ENCODE measurements around the gene DENND1A. TPM values are rescaled to one million over a fixed set of nuclear protein-coding genes. Genes with fewer than 3 reads are reported as not detected.

The DENND1A gene
- total RNA-seq, 1 donor from 2014 or later = 48.1 TPM

GRCh38 chr9:123757547-123757946, 172.4 kb downstream of the DENND1A start:
- H3K27ac Mint-ChIP-seq = no peak overlapping the region
- no peak overlapping the region for H3K27ac ChIP-seq
- no peak overlapping the region for H2AFZ ChIP-seq (replicated peaks)
- no peaks in the 10 kb centered on the region for H3K36me3 ChIP-seq
- no peak overlapping the region for H3K9ac ChIP-seq
- H3K4me2 ChIP-seq = no peak overlapping the region
- H3K9me3 Mint-ChIP-seq = no peaks in the 10 kb centered on the region
- H3K9me3 ChIP-seq (ENCODE audit: low read depth) = no peaks in the 10 kb centered on the region
- peaks cover 21% of the 10 kb centered on the region for H3F3A ChIP-seq (ENCODE audit: low read depth)
- H3K36me3 Mint-ChIP-seq = peaks cover 3% of the 10 kb centered on the region
- no peaks in the 10 kb centered on the region for H3K27me3 Mint-ChIP-seq (ENCODE audit: insufficient read depth, low read depth)
- peaks cover 30% of the 10 kb centered on the region for H3K4me1 Mint-ChIP-seq
- no peak for DNase-seq (ENCODE audit: low spot score)
- H3K4me1 ChIP-seq = peaks cover 35% of the 10 kb centered on the region
- no peaks in the 10 kb centered on the region for H3K27me3 ChIP-seq
- no peak for TF ChIP-seq EZH2phosphoT487 (IDR thresholded peaks at IDR 0.05)
- TF ChIP-seq EZH2 (IDR thresholded peaks at IDR 0.05) = no peak
- TF ChIP-seq, protein P1, sequence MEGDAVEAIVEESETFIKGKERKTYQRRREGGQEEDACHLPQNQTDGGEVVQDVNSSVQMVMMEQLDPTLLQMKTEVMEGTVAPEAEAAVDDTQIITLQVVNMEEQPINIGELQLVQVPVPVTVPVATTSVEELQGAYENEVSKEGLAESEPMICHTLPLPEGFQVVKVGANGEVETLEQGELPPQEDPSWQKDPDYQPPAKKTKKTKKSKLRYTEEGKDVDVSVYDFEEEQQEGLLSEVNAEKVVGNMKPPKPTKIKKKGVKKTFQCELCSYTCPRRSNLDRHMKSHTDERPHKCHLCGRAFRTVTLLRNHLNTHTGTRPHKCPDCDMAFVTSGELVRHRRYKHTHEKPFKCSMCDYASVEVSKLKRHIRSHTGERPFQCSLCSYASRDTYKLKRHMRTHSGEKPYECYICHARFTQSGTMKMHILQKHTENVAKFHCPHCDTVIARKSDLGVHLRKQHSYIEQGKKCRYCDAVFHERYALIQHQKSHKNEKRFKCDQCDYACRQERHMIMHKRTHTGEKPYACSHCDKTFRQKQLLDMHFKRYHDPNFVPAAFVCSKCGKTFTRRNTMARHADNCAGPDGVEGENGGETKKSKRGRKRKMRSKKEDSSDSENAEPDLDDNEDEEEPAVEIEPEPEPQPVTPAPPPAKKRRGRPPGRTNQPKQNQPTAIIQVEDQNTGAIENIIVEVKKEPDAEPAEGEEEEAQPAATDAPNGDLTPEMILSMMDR (IDR thresholded peaks at IDR 0.05) = no peak
- H3K4me3 ChIP-seq = no peak overlapping the region
- H4K20me1 ChIP-seq (ENCODE audit: low read depth) = peaks cover 23% of the 10 kb centered on the region
- H3K79me2 ChIP-seq (ENCODE audit: low read depth) = no peaks in the 10 kb centered on the region
- H3K4me3 Mint-ChIP-seq = no peak overlapping the region

- Mint-ChIP-seq H3K4me1 (peaks cover 30% of the 10 kb centered on the region), H3K27me3 (ENCODE audit: insufficient read depth, low read depth) (no peaks in the 10 kb centered on the region), H3K36me3 (peaks cover 3% of the 10 kb centered on the region), H3K4me3 (no peak overlapping the region), H3K9me3 (no peaks in the 10 kb centered on the region), H3K27ac (no peak overlapping the region)
- peak; percentile 29 for DNase-seq (ENCODE audit: low spot score)
- Histone ChIP-seq H3K4me1 (peaks cover 25% of the 10 kb centered on the region), H3F3A (ENCODE audit: low read depth) (peaks cover 12% of the 10 kb centered on the region), H3K27ac (no peak overlapping the region), H3K9me3 (ENCODE audit: low read depth) (no peaks in the 10 kb centered on the region), H3K36me3 (no peaks in the 10 kb centered on the region), H3K27me3 (no peaks in the 10 kb centered on the region), H4K20me1 (ENCODE audit: low read depth) (peaks cover 14% of the 10 kb centered on the region), H3K4me2 (peak overlapping the region; percentile 40), H3K9ac (no peak overlapping the region), H3K4me3 (no peak overlapping the region), H2AFZ (replicated peaks) (no peak overlapping the region), H3K79me2 (ENCODE audit: low read depth) (no peaks in the 10 kb centered on the region)
- TF ChIP-seq EZH2phosphoT487 (IDR thresholded peaks at IDR 0.05) (no peak), EZH2 (IDR thresholded peaks at IDR 0.05) (no peak)
- TF ChIP-seq, protein P1 (IDR thresholded peaks at IDR 0.05) = no peak
Observed at GRCh38 chr9:123756484-123757106, 173.3 kb downstream of the DENND1A start.

DNA sequence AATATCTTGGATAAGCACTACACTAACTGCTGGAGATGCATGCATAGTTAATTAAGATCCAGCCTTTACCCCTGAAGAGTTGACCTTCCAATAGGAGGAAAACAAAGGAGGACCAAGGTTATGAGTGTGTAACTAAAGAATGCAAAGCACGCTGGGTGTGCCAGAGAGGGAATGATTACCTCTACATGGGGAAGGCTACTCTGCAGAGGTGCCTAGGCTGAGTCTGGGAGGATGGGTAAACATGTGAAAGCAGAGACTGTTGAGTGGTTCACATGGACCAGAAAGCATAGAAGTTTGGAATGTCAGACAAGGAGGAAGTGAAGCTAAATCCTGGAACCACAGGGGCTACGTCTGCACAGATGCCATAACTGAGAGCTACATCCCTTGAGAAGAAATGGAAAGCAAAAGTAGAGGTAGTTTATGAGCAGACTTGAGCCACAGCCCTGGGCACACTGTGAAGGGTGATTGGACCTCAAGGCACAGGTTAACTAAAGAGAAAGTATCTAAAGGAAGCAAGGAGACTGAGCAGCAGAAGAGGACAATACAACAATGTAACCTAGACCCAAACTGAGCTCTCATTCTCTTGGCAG, 176.2 kb downstream of the DENND1A start:
- no peak for DNase-seq (ENCODE audit: low spot score)
- H3K79me2 ChIP-seq (ENCODE audit: low read depth) = no peaks in the 10 kb centered on the region
- H3F3A ChIP-seq (ENCODE audit: low read depth) = peaks cover 12% of the 10 kb centered on the region
- H3K27ac ChIP-seq = no peak overlapping the region
- Mint-ChIP-seq H3K4me3 (no peak overlapping the region), H3K27me3 (ENCODE audit: insufficient read depth, low read depth) (no peaks in the 10 kb centered on the region), H3K36me3 (peaks cover 6% of the 10 kb centered on the region), H3K4me1 (peaks cover 37% of the 10 kb centered on the region), H3K27ac (no peak overlapping the region), H3K9me3 (no peaks in the 10 kb centered on the region)
- peaks cover 38% of the 10 kb centered on the region for H3K4me1 ChIP-seq
- no peaks in the 10 kb centered on the region for H3K36me3 ChIP-seq
- H3K27me3 ChIP-seq = no peaks in the 10 kb centered on the region
- H4K20me1 ChIP-seq (ENCODE audit: low read depth) = peaks cover 22% of the 10 kb centered on the region
- TF ChIP-seq EZH2phosphoT487 (IDR thresholded peaks at IDR 0.05) = no peak
- TF ChIP-seq EZH2 (IDR thresholded peaks at IDR 0.05) = no peak
- TF ChIP-seq, protein P1 (IDR thresholded peaks at IDR 0.05) = no peak
- no peak overlapping the region for H3K4me2 ChIP-seq
- no peak overlapping the region for H3K4me3 ChIP-seq
- H2AFZ ChIP-seq (replicated peaks) = no peak overlapping the region
- no peak overlapping the region for H3K9ac ChIP-seq
- H3K9me3 ChIP-seq (ENCODE audit: low read depth) = no peaks in the 10 kb centered on the region
